ENCODE measurements around the gene CCR6.

Gene CCR6

GRCh38 chr6:167119670-167120582 lies 3.0 kb upstream of the CCR6 start:
- in situ Hi-C loops (cut with HindIII; ENCODE audit: low sequenced_read_pairs): no loop called here

- in situ Hi-C loops (cut with HindIII; ENCODE audit: low sequenced_read_pairs): no loop called here
Measured at GRCh38 chr6:167120583-167120903, 2.4 kb upstream of the CCR6 start.

GRCh38 chr6:167121335-167121841 lies 1.5 kb upstream of the CCR6 start:
- in situ Hi-C loops (cut with HindIII; ENCODE audit: low sequenced_read_pairs): no loop called here

- in situ Hi-C loops (cut with HindIII; ENCODE audit: low sequenced_read_pairs): no loop called here
Measured at GRCh38 chr6:167122041-167122826, 662 bp upstream of the CCR6 start.

DNA sequence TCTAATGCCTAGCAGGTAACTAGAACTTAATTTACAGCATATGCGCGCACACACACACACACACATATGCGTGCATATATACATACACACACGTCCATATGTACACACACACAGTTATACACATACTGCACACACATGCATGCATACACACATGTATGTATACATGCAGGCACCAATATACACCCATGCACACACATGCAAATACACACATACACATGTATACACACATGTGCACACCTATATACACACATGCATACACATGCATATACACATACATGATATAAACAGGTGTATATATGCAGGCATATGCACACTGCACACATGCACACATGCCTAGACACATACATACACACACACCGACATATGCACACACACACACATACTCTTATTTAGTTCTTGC lies 1.9 kb downstream of the CCR6 start:
- in situ Hi-C loops (cut with HindIII; ENCODE audit: low sequenced_read_pairs): no loop called here

- in situ Hi-C loops (cut with HindIII; ENCODE audit: low sequenced_read_pairs): no loop called here
Measured at GRCh38 chr6:167125410-167125809, 2.5 kb downstream of the CCR6 start.

DNA sequence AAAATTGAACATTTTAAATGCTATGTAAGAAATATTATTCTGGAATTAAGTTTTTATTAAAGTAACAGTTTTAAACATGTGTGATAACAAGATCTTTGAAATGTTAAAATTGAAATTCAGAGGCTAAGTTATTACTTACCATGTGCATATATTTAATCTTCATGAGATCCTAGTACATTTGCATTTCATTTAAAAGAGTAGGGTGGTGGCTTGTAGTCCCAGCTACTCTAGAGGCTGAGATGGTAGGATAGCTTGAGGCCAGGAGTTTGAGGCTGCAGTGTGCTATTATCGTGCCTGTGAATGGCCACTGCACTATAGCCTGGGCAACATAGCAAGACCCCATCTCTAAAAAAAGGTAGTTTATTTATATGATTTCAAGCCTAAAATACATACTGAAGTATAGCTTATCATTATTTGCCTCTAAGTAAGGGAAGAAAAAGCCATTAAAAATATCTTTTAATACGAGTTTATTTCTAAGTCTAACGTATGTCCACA lies 3.0 kb downstream of the CCR6 start:
- in situ Hi-C loops (cut with HindIII; ENCODE audit: low sequenced_read_pairs): no loop called here

DNA sequence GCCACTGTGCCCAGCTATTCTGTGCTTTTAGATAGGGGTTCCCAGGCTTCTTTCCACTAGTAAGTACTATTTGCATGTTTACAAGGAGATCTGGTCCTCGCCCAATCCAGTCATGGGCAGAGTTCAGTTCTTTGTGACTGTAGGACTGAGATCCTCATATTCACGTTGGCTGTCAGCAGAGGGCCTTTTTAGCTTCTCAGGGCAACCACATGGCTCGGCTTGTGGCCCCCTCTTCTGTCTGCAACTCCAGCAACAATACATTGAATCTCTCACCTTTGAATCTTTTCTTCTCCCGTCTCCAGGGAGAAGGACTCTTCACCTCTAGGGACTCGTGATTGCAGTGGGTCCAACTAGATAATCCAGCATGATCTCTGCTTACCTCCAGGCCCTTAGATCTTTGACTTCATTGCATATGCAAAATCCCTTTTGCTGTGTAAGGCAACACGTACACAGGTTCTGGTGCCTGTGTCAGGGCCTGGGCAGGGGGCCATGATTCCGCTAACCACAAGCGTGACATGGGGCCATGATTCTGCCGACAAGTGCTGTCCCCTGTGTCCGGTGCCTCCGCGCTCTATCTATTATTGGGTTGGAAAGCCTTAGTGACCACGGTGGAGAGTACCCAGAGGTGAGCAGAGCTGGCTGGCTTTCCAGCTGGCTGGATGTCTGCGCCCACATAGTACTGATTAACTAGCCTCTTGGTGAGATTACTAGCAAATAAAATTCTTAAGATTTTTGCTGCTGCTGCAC lies 5.1 kb downstream of the CCR6 start:
- in situ Hi-C loops (cut with HindIII; ENCODE audit: low sequenced_read_pairs): no loop called here

GRCh38 chr6:167129159-167129558 lies 6.3 kb downstream of the CCR6 start:
- in situ Hi-C loops (cut with HindIII; ENCODE audit: low sequenced_read_pairs): no loop called here

- in situ Hi-C loops (cut with HindIII; ENCODE audit: low sequenced_read_pairs): no loop called here
Measured at GRCh38 chr6:167129562-167129961, 6.7 kb downstream of the CCR6 start.

GRCh38 chr6:167130008-167130677 lies 7.2 kb downstream of the CCR6 start:
- in situ Hi-C loops (cut with HindIII; ENCODE audit: low sequenced_read_pairs): no loop called here

- in situ Hi-C loops (cut with HindIII; ENCODE audit: low sequenced_read_pairs): no loop called here
Measured at GRCh38 chr6:167130712-167131684, 8.1 kb downstream of the CCR6 start.

DNA sequence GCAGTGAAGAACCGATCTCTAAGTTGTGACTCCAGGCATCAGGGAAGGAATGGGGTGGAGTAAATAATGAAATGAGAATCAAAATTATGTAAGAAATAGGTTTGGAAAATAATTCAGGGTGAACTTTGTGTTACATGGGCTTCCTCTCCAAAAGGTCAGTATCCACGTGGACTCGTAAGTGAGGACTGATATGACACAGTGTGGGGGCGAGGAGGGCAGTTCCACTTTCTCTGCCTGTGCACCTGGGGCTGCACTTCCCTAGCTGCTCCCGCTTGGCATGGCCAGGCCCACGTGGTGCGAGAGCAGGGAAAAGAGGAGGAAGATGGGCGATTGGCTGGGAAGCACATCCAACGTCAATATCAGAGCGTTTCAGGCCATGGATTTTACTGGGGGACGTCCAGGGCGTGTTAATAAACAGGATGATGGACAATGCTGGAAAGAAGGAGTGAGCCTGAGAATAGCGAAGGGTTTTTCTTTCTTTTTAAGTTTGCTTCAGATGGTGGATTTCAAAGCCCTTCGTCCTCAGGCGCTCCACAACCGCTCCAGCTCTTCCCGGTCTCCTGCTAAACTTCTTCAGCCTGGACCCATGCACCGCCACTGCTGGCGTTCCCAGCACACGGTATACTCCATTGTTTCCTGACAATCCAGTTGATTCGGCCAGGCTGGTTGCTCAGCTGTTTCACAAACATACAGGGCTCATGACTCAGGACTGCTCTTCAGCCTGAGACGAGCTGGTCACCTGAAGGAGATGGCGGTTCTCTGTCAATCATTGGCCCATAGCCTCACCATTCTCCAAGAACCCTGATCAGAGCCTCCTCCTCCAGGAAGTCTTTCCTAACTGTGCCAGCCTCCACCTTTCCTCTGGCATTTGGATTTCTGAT lies 11.8 kb downstream of the CCR6 start:
- in situ Hi-C loops (cut with HindIII; ENCODE audit: low sequenced_read_pairs): no loop called here

DNA sequence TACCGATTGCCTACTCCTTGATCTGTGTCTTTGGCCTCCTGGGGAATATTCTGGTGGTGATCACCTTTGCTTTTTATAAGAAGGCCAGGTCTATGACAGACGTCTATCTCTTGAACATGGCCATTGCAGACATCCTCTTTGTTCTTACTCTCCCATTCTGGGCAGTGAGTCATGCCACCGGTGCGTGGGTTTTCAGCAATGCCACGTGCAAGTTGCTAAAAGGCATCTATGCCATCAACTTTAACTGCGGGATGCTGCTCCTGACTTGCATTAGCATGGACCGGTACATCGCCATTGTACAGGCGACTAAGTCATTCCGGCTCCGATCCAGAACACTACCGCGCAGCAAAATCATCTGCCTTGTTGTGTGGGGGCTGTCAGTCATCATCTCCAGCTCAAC lies 13.5 kb downstream of the CCR6 start:
- in situ Hi-C loops (cut with HindIII; ENCODE audit: low sequenced_read_pairs): no loop called here

DNA sequence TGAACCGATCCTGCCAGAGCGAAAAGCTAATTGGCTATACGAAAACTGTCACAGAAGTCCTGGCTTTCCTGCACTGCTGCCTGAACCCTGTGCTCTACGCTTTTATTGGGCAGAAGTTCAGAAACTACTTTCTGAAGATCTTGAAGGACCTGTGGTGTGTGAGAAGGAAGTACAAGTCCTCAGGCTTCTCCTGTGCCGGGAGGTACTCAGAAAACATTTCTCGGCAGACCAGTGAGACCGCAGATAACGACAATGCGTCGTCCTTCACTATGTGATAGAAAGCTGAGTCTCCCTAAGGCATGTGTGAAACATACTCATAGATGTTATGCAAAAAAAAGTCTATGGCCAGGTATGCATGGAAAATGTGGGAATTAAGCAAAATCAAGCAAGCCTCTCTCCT lies 14.2 kb downstream of the CCR6 start:
- in situ Hi-C loops (cut with HindIII; ENCODE audit: low sequenced_read_pairs): no loop called here

DNA sequence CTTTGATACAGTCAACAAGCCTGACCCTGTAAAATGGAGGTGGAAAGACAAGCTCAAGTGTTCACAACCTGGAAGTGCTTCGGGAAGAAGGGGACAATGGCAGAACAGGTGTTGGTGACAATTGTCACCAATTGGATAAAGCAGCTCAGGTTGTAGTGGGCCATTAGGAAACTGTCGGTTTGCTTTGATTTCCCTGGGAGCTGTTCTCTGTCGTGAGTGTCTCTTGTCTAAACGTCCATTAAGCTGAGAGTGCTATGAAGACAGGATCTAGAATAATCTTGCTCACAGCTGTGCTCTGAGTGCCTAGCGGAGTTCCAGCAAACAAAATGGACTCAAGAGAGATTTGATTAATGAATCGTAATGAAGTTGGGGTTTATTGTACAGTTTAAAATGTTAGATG lies 15.0 kb downstream of the CCR6 start:
- in situ Hi-C loops (cut with HindIII; ENCODE audit: low sequenced_read_pairs): no loop called here

DNA sequence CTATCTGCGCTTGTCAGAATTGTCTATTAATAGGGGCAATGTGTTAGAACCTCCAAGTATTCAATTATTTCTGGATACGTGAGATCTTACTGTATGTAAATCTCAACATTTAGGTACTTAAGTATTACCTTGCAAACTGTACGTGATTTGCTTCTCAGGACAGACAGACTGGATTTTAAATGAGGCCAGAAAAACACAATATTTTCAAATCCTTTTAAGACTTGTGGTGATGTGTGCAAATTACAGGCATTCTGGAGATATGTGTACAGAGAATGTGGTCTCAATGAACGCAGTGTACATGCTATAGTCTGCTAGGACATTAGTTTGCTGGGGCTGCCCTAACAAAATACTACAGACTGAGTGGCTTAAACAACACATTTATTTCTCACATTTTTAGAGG lies 16.9 kb downstream of the CCR6 start:
- in situ Hi-C loops (cut with HindIII; ENCODE audit: low sequenced_read_pairs): no loop called here

All from endothelial cell of hepatic sinusoid (primary cell).